WERI-Rb-1 (cell line): Measurements from ENCODE around the gene CRLF1.

ENCODE experiments used
- DNase-seq: peaks from one replicate; pipeline ENCODE4 v3.0.0-alpha.2; 2020
- H3K27ac ChIP-seq: fragments of 250-450 bp; sonication (Bioruptor Pico); 2 replicates; pipeline ENCODE4 v1.5.1; 2020; ENCODE audit warnings: mild to moderate bottlenecking, moderate library complexity
- H3K27me3 ChIP-seq: fragments of 250-450 bp; sonication (Bioruptor Pico); 2 replicates; pipeline ENCODE4 v1.5.1; 2021; ENCODE audit warnings: mild to moderate bottlenecking, low read depth, moderate library complexity; ENCODE audit not compliant: insufficient read depth, severe bottlenecking
- H3K36me3 ChIP-seq: fragments of 250-450 bp; sonication (Bioruptor Pico); 2 replicates; pipeline ENCODE4 v1.5.1; 2020; ENCODE audit warnings: mild to moderate bottlenecking, moderate library complexity
- H3K4me3 ChIP-seq: 2 replicates; pipeline ENCODE4 v1.5.1; 2011; ENCODE audit warnings: low read depth, mild to moderate bottlenecking, control low read depth, low read length
- H3K9me3 ChIP-seq: fragments of 250-450 bp; sonication (Bioruptor Pico); 2 replicates; pipeline ENCODE4 v1.5.1; 2021; ENCODE audit warnings: mild to moderate bottlenecking, moderate library complexity; ENCODE audit not compliant: severe bottlenecking
- CTCF ChIP-seq: IDR thresholded peaks from 2 replicates; pipeline ENCODE4 v1.5.1; 2011; ENCODE audit warnings: low read depth, mild to moderate bottlenecking, control low read depth, inconsistent platforms, low read length

CRLF1 gene

GRCh38 chr19:18606281-18607225 lies at the start of gene CRLF1:
Gene CRLF1, minus strand, starts transcription at chr19:18606799. Its CDS starts 143 bp downstream, at chr19:18606656.
- H3K4me3 ChIP-seq = peak within 1 kb of the TSS; percentile 66
- peaks cover 2% of the 10 kb centered on the region; the same call in 1 of the 2 replicates for H3K36me3 ChIP-seq
- DNase-seq = no peak
- no peak for TF ChIP-seq CTCF
- no peaks in the 10 kb centered on the region for H3K9me3 ChIP-seq
- peak within 1 kb of the TSS; percentile 36; the same call in 1 of the 2 replicates for H3K27ac ChIP-seq
- H3K27me3 ChIP-seq = peaks cover 43% of the 10 kb centered on the region

DNA sequence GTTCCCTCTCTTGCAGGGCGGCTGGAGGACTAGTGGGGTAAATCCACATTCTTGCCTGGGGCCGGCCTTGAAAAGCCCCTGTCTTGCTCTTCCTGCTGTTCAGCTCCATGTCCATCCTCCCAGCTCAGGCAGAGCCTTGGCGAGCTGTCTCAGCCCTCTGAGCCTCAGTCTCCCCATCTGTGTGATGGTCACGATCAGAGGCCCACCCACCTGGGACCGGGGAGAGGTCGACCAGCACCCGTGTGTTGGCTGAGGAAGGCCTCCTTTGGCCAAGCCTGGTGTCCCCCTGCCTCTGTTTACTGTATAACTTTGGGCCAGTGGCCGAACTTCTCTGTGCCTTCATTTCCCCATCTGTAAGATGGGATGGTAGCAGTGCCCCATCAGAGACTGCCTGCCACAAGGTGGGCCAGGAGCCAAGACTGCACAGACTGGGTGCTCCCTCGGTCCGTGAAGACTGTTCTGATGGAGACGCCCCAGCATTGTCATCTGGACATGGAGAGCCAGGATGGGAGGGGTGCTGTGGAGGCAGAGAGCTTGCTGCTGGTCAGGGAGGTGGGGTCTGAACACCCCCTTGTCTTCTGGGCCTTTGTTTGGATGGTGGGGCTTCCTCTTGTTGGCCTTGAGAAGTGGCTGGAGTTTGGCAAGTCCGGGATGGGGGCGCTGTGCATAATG lies 48.7 kb upstream of the CRLF1 start:
- no peak overlapping the region for H3K27ac ChIP-seq
- no peaks in the 10 kb centered on the region for H3K27me3 ChIP-seq
- no peak for DNase-seq
- no peak for TF ChIP-seq CTCF
- no peaks in the 10 kb centered on the region for H3K36me3 ChIP-seq
- H3K9me3 ChIP-seq = no peaks in the 10 kb centered on the region
- no peak overlapping the region for H3K4me3 ChIP-seq

DNA sequence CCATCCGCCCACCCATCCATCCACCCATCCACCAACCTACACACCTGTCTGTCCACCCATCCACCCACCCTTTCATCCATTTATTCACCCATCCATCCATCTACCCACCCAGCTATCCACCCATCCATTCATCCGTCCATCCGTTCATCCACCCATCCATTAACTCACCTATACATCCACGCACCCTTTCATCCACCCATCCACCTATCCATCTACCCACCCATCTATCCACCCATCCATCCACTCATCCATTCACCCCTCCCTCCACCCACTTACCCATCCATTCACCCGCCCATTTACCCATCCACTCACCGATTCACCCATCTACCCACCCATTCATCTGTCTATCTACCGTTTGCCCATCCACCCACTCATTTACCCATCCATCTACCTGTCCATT lies 47.9 kb upstream of the CRLF1 start:
- no peak for TF ChIP-seq CTCF
- Histone ChIP-seq H3K9me3 (no peaks in the 10 kb centered on the region), H3K4me3 (no peak overlapping the region), H3K27me3 (no peaks in the 10 kb centered on the region), H3K27ac (no peak overlapping the region), H3K36me3 (no peaks in the 10 kb centered on the region)
- no peak for DNase-seq

DNA sequence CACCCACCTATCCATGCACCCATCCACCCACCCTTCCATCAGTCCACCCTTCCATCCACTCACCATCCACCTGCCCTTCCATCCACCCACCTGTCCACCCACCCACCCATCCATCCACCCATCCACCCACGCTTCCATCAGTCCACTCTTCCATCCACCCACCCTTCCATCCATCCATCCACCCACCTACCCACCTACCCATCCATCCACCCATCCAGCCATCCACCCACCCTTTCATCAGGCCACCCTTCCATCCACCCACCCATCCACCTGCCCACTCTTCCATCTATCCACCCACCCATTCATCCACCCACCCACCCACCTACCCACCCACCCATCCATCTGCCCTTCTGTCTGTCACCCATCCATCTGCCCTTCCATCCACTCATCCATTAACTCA lies 47.3 kb upstream of the CRLF1 start:
- no peaks in the 10 kb centered on the region for H3K36me3 ChIP-seq
- H3K4me3 ChIP-seq = no peak overlapping the region
- H3K27ac ChIP-seq = no peak overlapping the region
- H3K27me3 ChIP-seq = no peaks in the 10 kb centered on the region
- no peaks in the 10 kb centered on the region for H3K9me3 ChIP-seq
- no peak for DNase-seq
- TF ChIP-seq CTCF = no peak

- TF ChIP-seq CTCF = no peak
- Histone ChIP-seq H3K4me3 (no peak overlapping the region), H3K9me3 (no peaks in the 10 kb centered on the region), H3K36me3 (no peaks in the 10 kb centered on the region), H3K27ac (no peak overlapping the region), H3K27me3 (no peaks in the 10 kb centered on the region)
- no peak for DNase-seq
Measured at GRCh38 chr19:18651733-18652132, 45.1 kb upstream of the CRLF1 start.
